HepG2 (cell line): ENCODE data around the gene SMARCD1. TPM values are rescaled to one million over a fixed set of nuclear protein-coding genes. Genes with fewer than 3 reads are reported as not detected.

ENCODE experiments used
- ATAC-seq: fragments of 200-7000 bp; cut with Tn5 transposase; 3 replicates; pipeline ENCODE4 v1.9.1; 2020; ENCODE audit warnings: mild to moderate bottlenecking, moderate library complexity
- BruUV-seq: library from RNA; stranded (reverse); fragments of 400-500 nt; replicated peaks from 2 replicates; lab custom pipeline; 2021; lab: Mats Ljungman, UMichigan
- CTCF ChIA-PET: fragments of 300-600 bp; formaldehyde crosslinking; extraction: SDS; loops from one replicate; lab custom pipeline; 2021; ENCODE audit warnings: low total read pairs, inconsistent platforms, low intra/inter-chr PET ratio; lab: Yijun Ruan, JAX
- POLR2A ChIA-PET: fragments of 350-600 bp; sonication (Branson Sonifier 250); formaldehyde crosslinking; loops from one replicate; lab custom pipeline; 2020; ENCODE audit warnings: antibody characterized with exemption, inconsistent platforms; lab: Yijun Ruan, JAX
- DNase-seq: peaks from one replicate; pipeline ENCODE4 v3.0.0-alpha.2; 2015; ENCODE audit warnings: low spot score
- FAIRE-seq: peaks from 3 replicates; lab custom pipeline; 2011; peaks lifted over from hg19 to GRCh38; lab: Jason Lieb, UNC
- H2AFZ ChIP-seq: one replicate; pipeline ENCODE4 v1.6.1; 2011; ENCODE audit warnings: low read length, inconsistent platforms
- H3K27ac ChIP-seq: fragments of 300-600 bp; 3 replicates; pipeline ENCODE4 v1.8.0; 2011; ENCODE audit warnings: mixed run types, mild to moderate bottlenecking, mixed read lengths, low read length, inconsistent platforms; ENCODE audit not compliant: insufficient read depth; ENCODE audit errors: extremely low read length
- H3K27me3 ChIP-seq, 2 experiments: fragments of 200-600 bp in 1 of 2; 2 replicates in 1 of 2; 3 replicates in 1 of 2; pipeline versions ENCODE4 v1.6.0 to v1.8.0; 2011; ENCODE audit warnings: low read length in 2 of 2, mild to moderate bottlenecking in 2 of 2, moderate library complexity in 2 of 2, inconsistent platforms in 1 of 2; ENCODE audit not compliant: insufficient read depth in 2 of 2, control insufficient read depth in 1 of 2
- H3K36me3 ChIP-seq, 2 experiments: fragments of 200-600 bp in 1 of 2; replicated peaks in 1 of 2; 2 replicates in 1 of 2; 3 replicates in 1 of 2; pipeline versions ENCODE4 v1.5.1 to v1.8.0; 2011; ENCODE audit warnings: low read length in 2 of 2, inconsistent platforms in 1 of 2; ENCODE audit not compliant: insufficient read depth in 2 of 2, control insufficient read depth in 1 of 2
- H3K4me1 ChIP-seq: 2 replicates; pipeline ENCODE4 v1.5.1; 2012; ENCODE audit warnings: low read length, inconsistent platforms; ENCODE audit not compliant: insufficient read depth
- H3K4me2 ChIP-seq: 2 replicates; pipeline ENCODE4 v1.6.0; 2011; ENCODE audit warnings: low read depth, low read length, inconsistent platforms
- H3K4me3 ChIP-seq, 3 experiments: fragments of 200-600 bp in 1 of 3; sonication (generic), shearing (Covaris generic) in 1 of 3; replicated peaks in 1 of 3; 2 replicates each; pipeline ENCODE4 v1.5.1; 2011 to 2016; ENCODE audit warnings: low read length in 3 of 3, inconsistent platforms in 2 of 3, low read depth in 2 of 3, mild to moderate bottlenecking in 2 of 3, control low read depth in 1 of 3, mixed read lengths in 1 of 3; ENCODE audit not compliant: insufficient read depth in 1 of 3
- H3K79me2 ChIP-seq: one replicate; pipeline ENCODE4 v1.6.1; 2011; ENCODE audit warnings: low read length, inconsistent platforms; ENCODE audit not compliant: insufficient read depth
- H3K9ac ChIP-seq: 2 replicates; pipeline ENCODE4 v1.6.0; 2011; ENCODE audit warnings: mild to moderate bottlenecking, low read depth, low read length, inconsistent platforms; ENCODE audit not compliant: insufficient read depth
- H3K9me3 ChIP-seq: 2 replicates; pipeline ENCODE4 v1.5.1; 2012; ENCODE audit warnings: mild to moderate bottlenecking, low read length
- H4K20me1 ChIP-seq: 2 replicates; pipeline ENCODE4 v1.6.0; 2011; ENCODE audit warnings: inconsistent platforms, mild to moderate bottlenecking, low read length, moderate library complexity; ENCODE audit not compliant: insufficient read depth
- POLR2G ChIP-seq: fragments of 200-400 bp; formaldehyde crosslinking; IDR thresholded peaks from 2 replicates; pipeline ENCODE4 v1.6.1; 2018; ENCODE audit warnings: mild to moderate bottlenecking, low read depth, low read length, moderate library complexity
- ZNF253 ChIP-seq: sonication (generic); formaldehyde crosslinking; IDR thresholded peaks from 2 replicates; pipeline ENCODE4 v1.8.0; 2022; ENCODE audit warnings: mild to moderate bottlenecking, missing genetic modification reagents, borderline replicate concordance
- WGBS: methylation state at CpG from one replicate; pipeline ENCODE4 v1.1.6; 2017; ENCODE audit warnings: low lambda C conversion rate; 5-methylcytosine and 5-hydroxymethylcytosine counted together
- in situ Hi-C: cut with HindIII; loops from 2 replicates; pipeline ENCODE4 v1.10.0; 2017; ENCODE audit warnings: low pct_unique_long_range_greater_than_20kb; ENCODE audit not compliant: extremely low pct_ligation_motif_present
- intact Hi-C: fragments of 100-400 bp; cut with micrococcal nuclease; formaldehyde crosslinking; loops from one replicate; pipeline ENCODE4 v1.10.0; 2022; ENCODE audit not compliant: unreplicated experiment
- polyA plus RNA-seq, 8 experiments: library from polyadenylated mRNA; depleted of rRNA in 3 of 8; stranded (reverse) in 7 of 8; unstranded in 1 of 8; fragments of >200 nt; fragmentation: Illumina TruSeq in 4 of 8; extraction: Trizol in 4 of 8; gene quantifications; 2 replicates each; pipeline versions ENCODE4 v1.2.1 to v1.2.3, GENCODE V29; 2011 to 2016; ENCODE audit warnings: low read depth in 4 of 8, missing spikeins in 1 of 8, mixed read lengths in 1 of 8; ENCODE audit not compliant: insufficient read depth in 1 of 8
- total RNA-seq, 5 experiments: library from RNA; depleted of rRNA; stranded (reverse); fragments of >200 nt; fragmentation: Illumina TruSeq; extraction: Trizol; gene quantifications; 2 replicates each; pipeline ENCODE4 v1.2.3, GENCODE V29; 2016; ENCODE audit warnings: low read depth in 1 of 5
- TF ChIP-seq, protein P1 (sequence below): sonication (generic); formaldehyde crosslinking; IDR thresholded peaks from 2 replicates; pipeline ENCODE4 v1.9.0; 2021; ENCODE audit warnings: missing genetic modification reagents, borderline replicate concordance
- TF ChIP-seq, protein P2 (sequence below): sonication (generic); formaldehyde crosslinking; IDR thresholded peaks from 2 replicates; pipeline ENCODE4 v1.5.0; 2020; ENCODE audit warnings: missing genetic modification reagents

The SMARCD1 gene
- total and polyA plus RNA-seq, 2 of the 13 experiments (the other 11 are each of a cell fraction or from before 2014, with no cell fraction given): 51.7 to 54.6 TPM

DNA sequence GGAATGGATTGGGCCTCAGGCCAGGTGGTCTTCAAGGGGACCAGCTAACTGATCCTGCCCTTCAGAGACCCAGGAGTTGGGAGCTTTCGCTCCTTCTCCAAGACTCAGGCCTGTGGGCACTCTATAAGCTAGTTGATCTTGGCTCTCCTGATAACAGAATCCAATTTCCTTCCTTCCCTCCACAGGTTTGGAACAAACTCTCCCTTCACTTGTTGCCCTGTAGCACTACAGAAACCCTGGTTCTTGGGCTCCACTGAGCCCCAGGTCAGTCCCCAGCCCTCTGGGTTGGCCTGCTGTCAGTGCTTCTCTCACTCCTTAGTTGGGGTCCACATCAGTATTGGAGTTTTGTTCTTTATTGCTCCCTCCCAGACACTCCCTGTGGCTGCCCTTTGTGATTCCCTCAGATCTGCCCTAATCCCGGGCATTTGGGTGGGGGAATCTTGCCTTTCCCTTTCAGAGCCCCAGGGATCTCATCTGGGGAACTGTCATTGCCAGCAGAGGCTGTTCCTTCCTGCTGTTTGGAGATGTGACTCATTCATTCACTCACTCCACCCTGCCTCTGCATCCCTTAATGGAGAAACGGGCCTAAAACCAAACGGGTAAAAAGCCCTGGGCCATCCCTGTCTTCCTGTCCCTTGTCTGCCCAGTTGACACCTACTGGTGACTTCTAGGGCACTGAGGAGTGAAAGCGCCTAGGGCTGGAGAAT lies 14.3 kb downstream of the SMARCD1 start (continued):
- TF ChIP-seq, protein P1, sequence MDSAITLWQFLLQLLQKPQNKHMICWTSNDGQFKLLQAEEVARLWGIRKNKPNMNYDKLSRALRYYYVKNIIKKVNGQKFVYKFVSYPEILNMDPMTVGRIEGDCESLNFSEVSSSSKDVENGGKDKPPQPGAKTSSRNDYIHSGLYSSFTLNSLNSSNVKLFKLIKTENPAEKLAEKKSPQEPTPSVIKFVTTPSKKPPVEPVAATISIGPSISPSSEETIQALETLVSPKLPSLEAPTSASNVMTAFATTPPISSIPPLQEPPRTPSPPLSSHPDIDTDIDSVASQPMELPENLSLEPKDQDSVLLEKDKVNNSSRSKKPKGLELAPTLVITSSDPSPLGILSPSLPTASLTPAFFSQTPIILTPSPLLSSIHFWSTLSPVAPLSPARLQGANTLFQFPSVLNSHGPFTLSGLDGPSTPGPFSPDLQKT: no peak
- TF ChIP-seq, protein P2, sequence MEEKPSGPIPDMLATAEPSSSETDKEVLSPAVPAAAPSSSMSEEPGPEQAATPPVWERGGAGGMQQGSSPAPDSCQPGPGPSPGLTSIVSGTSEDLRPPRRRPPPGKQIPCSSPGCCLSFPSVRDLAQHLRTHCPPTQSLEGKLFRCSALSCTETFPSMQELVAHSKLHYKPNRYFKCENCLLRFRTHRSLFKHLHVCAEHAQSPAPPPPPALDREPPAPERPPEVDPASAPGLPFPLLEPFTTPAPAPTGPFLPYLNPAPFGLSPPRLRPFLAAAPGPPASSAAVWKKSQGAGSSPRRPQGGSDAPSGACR (CRISPR knock-in tag): no peak

DNA sequence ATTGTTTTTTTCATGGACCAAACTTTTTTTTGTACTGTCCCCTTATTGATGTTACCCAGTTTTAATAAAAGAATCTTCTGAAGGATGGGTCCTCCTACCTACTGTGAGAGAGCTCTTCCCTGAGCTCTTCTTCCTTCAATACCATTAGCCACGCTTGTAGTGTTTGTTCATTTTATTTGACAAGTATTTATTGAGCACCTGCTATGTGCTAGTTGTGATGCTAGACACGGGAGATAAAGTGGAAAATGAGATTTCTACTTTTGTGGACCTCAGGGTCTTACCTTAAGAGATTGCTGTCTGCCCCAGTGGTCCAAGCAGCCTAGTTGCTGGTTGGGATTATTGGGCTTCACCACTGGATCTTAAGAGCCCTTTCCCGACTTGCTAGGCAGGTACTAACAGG lies 15.4 kb downstream of the SMARCD1 start:
- TF ChIP-seq POLR2G (0 out of 2 replicates have a peak, but pooled peaks have one; percentile 36), ZNF253 (CRISPR knock-in tag) (no peak)
- WGBS: 92% methylated on average over 2 of the region's 3 CpGs
- in situ Hi-C loops: no loop called here
- peaks cover 21 to 44% of the 10 kb centered on the region in 2 experiments for H3K36me3 ChIP-seq
- no peaks in the 10 kb centered on the region for H3K9me3 ChIP-seq
- DNase-seq: no peak
- H2AFZ ChIP-seq: no peak overlapping the region
- CTCF ChIA-PET: interaction anchor here (1.5 kb wide), 1 partner anchor 11 kb away, joined by 3 read pairs; the partner anchor contains the start of gene COX14
- no TSS peak for BruUV-seq
- FAIRE-seq: no peak
- no peak overlapping the region for H3K27ac ChIP-seq
- H4K20me1 ChIP-seq: no peaks in the 10 kb centered on the region
- no peak overlapping the region for H3K4me2 ChIP-seq
- intact Hi-C loops: no loop called here
- H3K79me2 ChIP-seq: no peaks in the 10 kb centered on the region
- H3K9ac ChIP-seq: no peak overlapping the region
- ATAC-seq: no peak
- POLR2A ChIA-PET: interaction anchor here (1.0 to 4.6 kb wide), 3 partner anchors 11 to 16 kb away, joined by 6 to 93 read pairs (median 10); partner anchors contain the start of gene COX14
- H3K27me3 ChIP-seq: no peaks in the 10 kb centered on the region
- peaks cover 43% of the 10 kb centered on the region for H3K4me1 ChIP-seq
- H3K4me3 ChIP-seq: no peak overlapping the region
